Mesothelial cell of epicardium (in vitro differentiated cells): ENCODE measurements around the gene AKAP13. TPM values are rescaled to one million over a fixed set of nuclear protein-coding genes. Genes with fewer than 3 reads are reported as not detected.
A peak's percentile ranks its signal among the peaks of the same experiment; 100 is the strongest.

Experiments used
- DNase-seq, 2 experiments: peaks; one replicate each; pipeline ENCODE4 v3.0.0; 2021; ENCODE audit warnings: low spot score in 2 of 2; ENCODE audit not compliant: unreplicated experiment in 2 of 2
- H3K27ac Mint-ChIP-seq: 2 replicates; pipeline ENCODE4 v1.8.0; 2021; ENCODE audit warnings: mixed read lengths
- H3K27me3 Mint-ChIP-seq: 2 replicates; pipeline ENCODE4 v1.8.0; 2021; ENCODE audit warnings: low read depth, mixed read lengths
- H3K36me3 Mint-ChIP-seq: 2 replicates; pipeline ENCODE4 v1.8.0; 2021; ENCODE audit warnings: mixed read lengths
- H3K4me1 Mint-ChIP-seq: 2 replicates; pipeline ENCODE4 v1.8.0; 2021; ENCODE audit warnings: mixed read lengths
- H3K4me3 Mint-ChIP-seq: 2 replicates; pipeline ENCODE4 v1.8.0; 2021; ENCODE audit warnings: mild to moderate bottlenecking, moderate library complexity, mixed read lengths
- H3K9me3 Mint-ChIP-seq: 2 replicates; pipeline ENCODE4 v1.8.0; 2021; ENCODE audit warnings: mixed read lengths
- CTCF ChIP-seq: fragments of 200-600 bp; sonication (generic); IDR thresholded peaks from one replicate; pipeline ENCODE4 v1.5.0; 2021; ENCODE audit warnings: antibody characterized with exemption; ENCODE audit not compliant: unreplicated experiment
- total RNA-seq: library from RNA; stranded (reverse); gene quantifications from 3 replicates; pipeline ENCODE4 v1.2.1, GENCODE V29; 2021

AKAP13 gene
- total RNA-seq, 1 donor from 2014 or later: 109 TPM

GRCh38 chr15:85741662-85742061 lies 361.3 kb downstream of the AKAP13 start:
- no peaks in the 10 kb centered on the region for H3K9me3 Mint-ChIP-seq
- H3K4me1 Mint-ChIP-seq: peaks cover 10% of the 10 kb centered on the region
- H3K27me3 Mint-ChIP-seq: no peaks in the 10 kb centered on the region
- H3K27ac Mint-ChIP-seq: no peak overlapping the region
- H3K36me3 Mint-ChIP-seq: peaks cover 43% of the 10 kb centered on the region
- no peak for DNase-seq
- H3K4me3 Mint-ChIP-seq: no peak overlapping the region
- no peak for TF ChIP-seq CTCF

- H3K9me3 Mint-ChIP-seq: no peaks in the 10 kb centered on the region
- H3K27ac Mint-ChIP-seq: peak overlapping the region; percentile 15
- no peak for TF ChIP-seq CTCF
- peaks cover 10% of the 10 kb centered on the region for H3K4me1 Mint-ChIP-seq
- H3K36me3 Mint-ChIP-seq: peaks cover 43% of the 10 kb centered on the region
- H3K27me3 Mint-ChIP-seq: no peaks in the 10 kb centered on the region
- no peak overlapping the region for H3K4me3 Mint-ChIP-seq
- no peak for DNase-seq
Observed at GRCh38 chr15:85742186-85742821, 361.9 kb downstream of the AKAP13 start.

GRCh38 chr15:85743392-85744055 lies 363.1 kb downstream of the AKAP13 start:
- Mint-ChIP-seq H3K36me3 (peaks cover 43% of the 10 kb centered on the region), H3K27ac (no peak overlapping the region)

GRCh38 chr15:85744579-85744978 lies 364.2 kb downstream of the AKAP13 start:
- H3K27me3 Mint-ChIP-seq: no peaks in the 10 kb centered on the region
- no peak overlapping the region for H3K27ac Mint-ChIP-seq
- no peak for TF ChIP-seq CTCF
- H3K9me3 Mint-ChIP-seq: no peaks in the 10 kb centered on the region
- peaks cover 9% of the 10 kb centered on the region for H3K4me1 Mint-ChIP-seq
- peaks cover 37% of the 10 kb centered on the region for H3K36me3 Mint-ChIP-seq
- no peak for DNase-seq
- no peak overlapping the region for H3K4me3 Mint-ChIP-seq

More at GRCh38 chr15:85743392-85744055, 363.1 kb downstream of the AKAP13 start:
- Mint-ChIP-seq H3K4me3 (no peak overlapping the region), H3K27me3 (no peaks in the 10 kb centered on the region), H3K9me3 (no peaks in the 10 kb centered on the region), H3K4me1 (peaks cover 10% of the 10 kb centered on the region)
- DNase-seq: no peak
- no peak for TF ChIP-seq CTCF

GRCh38 chr15:85745023-85745422 lies 364.6 kb downstream of the AKAP13 start:
- Mint-ChIP-seq H3K9me3 (no peaks in the 10 kb centered on the region), H3K36me3 (peaks cover 34% of the 10 kb centered on the region), H3K4me1 (peaks cover 5% of the 10 kb centered on the region), H3K27me3 (no peaks in the 10 kb centered on the region), H3K27ac (no peak overlapping the region), H3K4me3 (no peak overlapping the region)
- DNase-seq: no peak
- no peak for TF ChIP-seq CTCF
